Measurements from ENCODE around the gene AHNAK2.

The AHNAK2 gene

GRCh38 chr14:104998801-104999200 lies 20.6 kb upstream of the AHNAK2 start:
- DNase-seq (ENCODE audit: low read depth, low spot score), result no peak
- POLR2A ChIA-PET, result interaction anchor here (0.6 kb wide), 1 partner anchor 302 kb away, joined by 4 read pairs; the partner anchor contains the start of gene BRF1
- H3K4me3 ChIP-seq (ENCODE audit: low read depth, low read length), result no peak overlapping the region
- TF ChIP-seq, protein P1, sequence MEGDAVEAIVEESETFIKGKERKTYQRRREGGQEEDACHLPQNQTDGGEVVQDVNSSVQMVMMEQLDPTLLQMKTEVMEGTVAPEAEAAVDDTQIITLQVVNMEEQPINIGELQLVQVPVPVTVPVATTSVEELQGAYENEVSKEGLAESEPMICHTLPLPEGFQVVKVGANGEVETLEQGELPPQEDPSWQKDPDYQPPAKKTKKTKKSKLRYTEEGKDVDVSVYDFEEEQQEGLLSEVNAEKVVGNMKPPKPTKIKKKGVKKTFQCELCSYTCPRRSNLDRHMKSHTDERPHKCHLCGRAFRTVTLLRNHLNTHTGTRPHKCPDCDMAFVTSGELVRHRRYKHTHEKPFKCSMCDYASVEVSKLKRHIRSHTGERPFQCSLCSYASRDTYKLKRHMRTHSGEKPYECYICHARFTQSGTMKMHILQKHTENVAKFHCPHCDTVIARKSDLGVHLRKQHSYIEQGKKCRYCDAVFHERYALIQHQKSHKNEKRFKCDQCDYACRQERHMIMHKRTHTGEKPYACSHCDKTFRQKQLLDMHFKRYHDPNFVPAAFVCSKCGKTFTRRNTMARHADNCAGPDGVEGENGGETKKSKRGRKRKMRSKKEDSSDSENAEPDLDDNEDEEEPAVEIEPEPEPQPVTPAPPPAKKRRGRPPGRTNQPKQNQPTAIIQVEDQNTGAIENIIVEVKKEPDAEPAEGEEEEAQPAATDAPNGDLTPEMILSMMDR (IDR thresholded peaks at IDR 0.05; ENCODE audit: insufficient read depth, low read length, missing control alignments), result no peak
- CTCF ChIA-PET, result interaction anchor here (1.9 to 3.6 kb wide), 2 partner anchors 24 to 47 kb away, joined by 14 to 15 read pairs; no protein-coding TSS in a partner anchor

GRCh38 chr14:104996483-104996882 lies 18.3 kb upstream of the AHNAK2 start:
- H3K4me3 ChIP-seq (ENCODE audit: low read depth, low read length), result no peak overlapping the region
- TF ChIP-seq, protein P1 (IDR thresholded peaks at IDR 0.05; ENCODE audit: insufficient read depth, low read length, missing control alignments), result no peak
- no peak for DNase-seq (ENCODE audit: low read depth, low spot score)
- CTCF ChIA-PET, result no interaction called here
- POLR2A ChIA-PET, result no interaction called here

DNA sequence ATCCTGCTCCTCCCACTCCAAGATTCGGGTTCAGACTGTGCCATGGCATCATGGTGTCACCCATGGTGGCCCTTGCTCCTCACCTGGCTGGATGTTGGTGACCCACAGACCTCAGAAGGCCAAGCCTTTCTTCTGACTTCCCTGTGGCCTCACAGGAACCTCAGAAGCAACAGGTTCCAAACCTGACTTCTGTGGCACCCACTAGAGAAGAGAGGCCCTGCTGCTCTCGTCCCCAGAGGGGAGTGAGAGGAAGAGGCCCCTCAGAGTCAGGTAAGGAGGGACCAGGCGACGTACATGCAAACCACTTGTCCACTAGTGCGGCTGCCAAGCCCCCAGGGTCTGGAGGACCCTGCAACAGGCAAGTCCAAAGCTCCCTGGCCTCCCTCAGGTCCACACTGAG lies 17.9 kb upstream of the AHNAK2 start:
- ChIA-PET CTCF (interaction anchor here (1.2 kb wide), 1 partner anchor 20 kb away, joined by 3 read pairs; no protein-coding TSS in a partner anchor), POLR2A (no interaction called here)
- TF ChIP-seq, protein P1 (IDR thresholded peaks at IDR 0.05; ENCODE audit: insufficient read depth, low read length, missing control alignments), result no peak
- no peak overlapping the region for H3K4me3 ChIP-seq (ENCODE audit: low read depth, low read length)
- no peak for DNase-seq (ENCODE audit: low read depth, low spot score)

DNA sequence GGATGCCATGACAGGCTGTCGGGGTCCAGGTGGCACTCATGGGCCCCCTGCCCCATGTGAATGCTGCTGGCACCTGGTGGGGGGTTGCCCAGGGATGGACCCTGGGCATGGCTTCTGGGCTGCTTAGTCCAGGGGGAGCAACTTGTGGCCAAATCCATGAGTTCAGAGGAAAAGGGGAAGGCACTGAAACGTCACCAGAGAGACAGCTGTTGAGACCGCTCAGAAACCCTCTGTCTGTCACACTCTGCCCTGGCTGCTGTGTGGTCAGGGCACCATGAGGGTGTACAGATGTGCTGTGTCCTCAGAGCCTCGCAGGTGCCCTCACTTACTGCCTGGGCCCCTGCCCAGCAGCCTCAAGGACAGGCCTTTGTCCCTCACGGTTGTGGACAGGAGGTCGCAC lies 16.8 kb upstream of the AHNAK2 start:
- H3K4me3 ChIP-seq (ENCODE audit: low read depth, low read length), result no peak overlapping the region
- CTCF ChIA-PET, result interaction anchor here (1.2 kb wide), 1 partner anchor 19 kb away, joined by 3 read pairs; no protein-coding TSS in a partner anchor

GRCh38 chr14:104993808-104994591 lies 15.8 kb upstream of the AHNAK2 start:
- POLR2A ChIA-PET, result no interaction called here
- no peak overlapping the region for H3K4me3 ChIP-seq (ENCODE audit: low read depth, low read length)
- CTCF ChIA-PET, result interaction anchor here (0.6 to 0.7 kb wide), 2 partner anchors 18 to 52 kb away, joined by 3 to 4 read pairs; no protein-coding TSS in a partner anchor
- DNase-seq (ENCODE audit: low read depth, low spot score), result no peak
- TF ChIP-seq, protein P1 (IDR thresholded peaks at IDR 0.05; ENCODE audit: insufficient read depth, low read length, missing control alignments), result no peak

More for the DNA sequence above, 16.8 kb upstream of the AHNAK2 start:
- DNase-seq (ENCODE audit: low read depth, low spot score), result no peak
- TF ChIP-seq, protein P1 (IDR thresholded peaks at IDR 0.05; ENCODE audit: insufficient read depth, low read length, missing control alignments), result no peak
- POLR2A ChIA-PET, result no interaction called here

DNA sequence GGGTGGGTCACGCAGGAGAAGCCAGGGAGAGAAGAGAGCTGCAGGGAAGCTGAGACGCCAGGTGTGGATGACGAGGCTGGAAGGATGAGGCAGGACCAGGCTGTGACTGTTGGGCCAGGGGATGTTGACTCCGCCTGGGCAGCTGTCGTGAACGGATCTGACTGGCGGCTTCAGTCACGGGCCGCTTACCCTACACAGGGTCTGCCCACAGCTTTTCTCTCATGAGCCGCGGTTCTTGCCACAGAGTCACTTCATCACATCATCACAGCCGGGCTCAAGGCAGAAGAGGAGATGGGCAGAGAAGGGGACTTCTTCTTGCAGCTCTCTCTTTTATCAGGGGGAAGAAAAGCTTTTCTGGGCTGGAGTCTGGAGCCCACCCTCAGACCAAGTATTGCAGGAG lies 15.1 kb upstream of the AHNAK2 start:
- ChIA-PET POLR2A (no interaction called here), CTCF (no interaction called here)
- no peak for DNase-seq (ENCODE audit: low read depth, low spot score)
- TF ChIP-seq, protein P1 (IDR thresholded peaks at IDR 0.05; ENCODE audit: insufficient read depth, low read length, missing control alignments), result no peak
- no peak overlapping the region for H3K4me3 ChIP-seq (ENCODE audit: low read depth, low read length)
